Activated B cell treated with CpG ODN at 0.5 μM for 24 hours (primary cell): ENCODE data around the gene GPC1. TPM values are rescaled to one million over a fixed set of nuclear protein-coding genes. Genes with fewer than 3 reads are reported as not detected.

Experiments
- ATAC-seq: fragments of 200-7000 bp; cut with Tn5 transposase; one replicate; pipeline ENCODE4 v1.10.0; 2021; ENCODE audit warnings: low read depth, mild to moderate bottlenecking, moderate library complexity
- CTCF ChIA-PET: fragments of 350-600 bp; sonication (Branson Sonifier 250); formaldehyde crosslinking; loops from one replicate; lab custom pipeline; 2021; ENCODE audit warnings: antibody characterized with exemption; lab: Charles Lee
- POLR2A ChIA-PET: fragments of 350-600 bp; sonication (Branson Sonifier 250); formaldehyde crosslinking; loops from one replicate; lab custom pipeline; 2021; ENCODE audit warnings: antibody characterized with exemption; lab: Charles Lee
- DNase-seq: peaks from one replicate; pipeline ENCODE4 v3.0.0; 2022
- H3K27ac Mint-ChIP-seq: one replicate; pipeline ENCODE4 v1.8.0; 2020; ENCODE audit warnings: mixed read lengths
- H3K27me3 Mint-ChIP-seq: one replicate; pipeline ENCODE4 v1.8.0; 2021; ENCODE audit warnings: mixed read lengths
- H3K36me3 Mint-ChIP-seq: one replicate; pipeline ENCODE4 v1.8.0; 2021; ENCODE audit warnings: low read depth, mixed read lengths
- H3K4me1 Mint-ChIP-seq: one replicate; pipeline ENCODE4 v1.8.0; 2021; ENCODE audit warnings: mixed read lengths
- H3K4me3 Mint-ChIP-seq: one replicate; pipeline ENCODE4 v1.8.0; 2020; ENCODE audit warnings: mild to moderate bottlenecking, mixed read lengths
- H3K9me3 Mint-ChIP-seq: one replicate; pipeline ENCODE4 v1.8.0; 2020; ENCODE audit warnings: mixed read lengths
- intact Hi-C: fragments of 100-400 bp; cut with micrococcal nuclease; formaldehyde crosslinking; loops from one replicate; pipeline ENCODE4 v1.15.1; 2024
- total RNA-seq: library from RNA; stranded (reverse); gene quantifications from 2 replicates; pipeline ENCODE4 v1.2.3, GENCODE V29; 2022
- TF ChIP-seq, protein P1 (sequence below): fragments of 200-600 bp; IDR thresholded peaks from one replicate; pipeline ENCODE4 v1.8.0; 2022; ENCODE audit warnings: antibody characterized with exemption, mild to moderate bottlenecking

GPC1 gene
- total RNA-seq, 1 donor from 2014 or later = 1.9 TPM

DNA sequence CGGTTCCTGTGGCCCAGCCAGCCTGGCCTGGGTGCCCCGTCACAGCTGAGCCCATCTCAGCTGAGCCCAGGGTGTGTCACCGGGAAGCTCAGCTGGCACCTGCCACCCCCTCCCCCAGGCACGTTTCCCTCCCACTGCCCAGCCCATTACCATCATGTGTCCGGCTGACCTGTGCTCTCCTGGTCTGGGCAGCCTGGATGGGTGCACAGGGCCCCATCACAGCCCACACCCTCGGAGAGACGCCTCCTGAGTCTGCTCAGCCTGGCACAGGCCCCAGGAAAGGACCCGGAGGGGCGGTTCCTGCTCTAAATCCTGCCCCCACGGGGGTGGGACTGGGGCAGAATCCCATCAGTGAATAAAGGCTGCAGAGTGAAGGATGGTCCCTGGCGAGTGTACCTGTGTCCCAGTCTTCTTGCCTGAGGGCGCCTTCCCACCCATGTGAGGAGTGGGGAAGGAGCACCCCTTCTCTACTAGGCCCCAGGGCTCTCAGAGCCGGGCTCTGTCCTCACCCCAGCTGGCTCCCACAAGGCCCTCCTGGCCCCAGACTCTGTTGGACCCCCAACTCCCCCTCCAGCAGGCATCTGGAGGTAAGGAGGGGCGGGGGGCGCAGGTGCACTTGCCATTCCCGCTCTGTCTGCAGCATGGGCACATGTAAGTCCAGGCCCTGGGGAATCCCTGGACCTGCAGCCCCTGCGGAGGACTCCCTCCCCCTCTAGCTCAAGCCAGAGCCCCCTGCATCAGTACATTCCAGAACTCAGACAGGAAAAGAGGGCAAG, 21.2 kb downstream of the GPC1 start:
- ATAC-seq = no peak
- H3K4me1 Mint-ChIP-seq = peaks cover 15% of the 10 kb centered on the region
- no peaks in the 10 kb centered on the region for H3K36me3 Mint-ChIP-seq
- CTCF ChIA-PET = no interaction called here
- DNase-seq = no peak
- intact Hi-C loops = no loop called here
- POLR2A ChIA-PET = no interaction called here
- H3K4me3 Mint-ChIP-seq = no peak overlapping the region
- no peak overlapping the region for H3K27ac Mint-ChIP-seq
- H3K9me3 Mint-ChIP-seq = no peaks in the 10 kb centered on the region
- H3K27me3 Mint-ChIP-seq = peaks cover 26% of the 10 kb centered on the region
- TF ChIP-seq, protein P1, sequence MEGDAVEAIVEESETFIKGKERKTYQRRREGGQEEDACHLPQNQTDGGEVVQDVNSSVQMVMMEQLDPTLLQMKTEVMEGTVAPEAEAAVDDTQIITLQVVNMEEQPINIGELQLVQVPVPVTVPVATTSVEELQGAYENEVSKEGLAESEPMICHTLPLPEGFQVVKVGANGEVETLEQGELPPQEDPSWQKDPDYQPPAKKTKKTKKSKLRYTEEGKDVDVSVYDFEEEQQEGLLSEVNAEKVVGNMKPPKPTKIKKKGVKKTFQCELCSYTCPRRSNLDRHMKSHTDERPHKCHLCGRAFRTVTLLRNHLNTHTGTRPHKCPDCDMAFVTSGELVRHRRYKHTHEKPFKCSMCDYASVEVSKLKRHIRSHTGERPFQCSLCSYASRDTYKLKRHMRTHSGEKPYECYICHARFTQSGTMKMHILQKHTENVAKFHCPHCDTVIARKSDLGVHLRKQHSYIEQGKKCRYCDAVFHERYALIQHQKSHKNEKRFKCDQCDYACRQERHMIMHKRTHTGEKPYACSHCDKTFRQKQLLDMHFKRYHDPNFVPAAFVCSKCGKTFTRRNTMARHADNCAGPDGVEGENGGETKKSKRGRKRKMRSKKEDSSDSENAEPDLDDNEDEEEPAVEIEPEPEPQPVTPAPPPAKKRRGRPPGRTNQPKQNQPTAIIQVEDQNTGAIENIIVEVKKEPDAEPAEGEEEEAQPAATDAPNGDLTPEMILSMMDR = no peak

DNA sequence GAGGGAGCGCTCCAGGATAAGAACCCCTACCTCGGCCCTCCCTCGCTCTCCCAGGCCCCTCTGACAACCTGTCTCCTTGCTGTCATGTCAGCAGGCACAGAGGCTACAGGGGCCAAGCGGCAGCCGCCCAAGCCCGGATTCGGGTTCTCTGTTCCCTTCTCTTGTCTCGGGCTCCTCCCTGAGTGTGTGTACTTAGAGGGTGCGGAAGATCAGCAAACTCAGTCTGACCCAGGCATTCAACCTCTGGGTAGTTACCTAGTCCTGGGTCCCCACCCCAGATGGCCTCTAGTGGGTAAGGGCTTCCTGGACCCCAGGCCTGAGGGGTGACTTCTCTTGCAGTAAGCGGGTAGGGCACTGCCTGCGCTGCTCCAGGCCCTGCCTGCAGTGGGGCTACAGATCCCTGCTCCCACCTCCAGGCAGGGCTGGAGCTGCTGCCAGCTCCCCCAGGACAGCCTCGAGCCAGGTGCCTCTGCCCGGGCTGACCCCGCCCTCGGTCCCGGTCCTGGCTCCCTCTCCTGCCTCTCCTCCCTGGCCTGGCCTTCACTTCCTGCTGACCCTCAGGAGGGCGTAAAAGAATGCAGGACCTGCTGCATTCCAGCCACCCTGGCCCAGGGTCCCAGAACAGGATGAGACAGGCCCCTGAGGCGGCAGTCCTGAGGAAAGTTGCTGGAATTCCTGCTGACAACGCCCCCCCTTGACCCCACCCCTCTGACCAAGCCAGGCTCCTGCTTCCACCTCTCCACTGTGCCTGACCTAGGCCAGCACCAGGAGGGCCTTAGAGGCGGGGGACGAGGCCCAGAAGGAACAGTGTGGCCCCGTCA, 22.0 kb downstream of the GPC1 start:
- peaks cover 10% of the 10 kb centered on the region for H3K4me1 Mint-ChIP-seq
- POLR2A ChIA-PET = no interaction called here
- ATAC-seq = no peak
- CTCF ChIA-PET = no interaction called here
- TF ChIP-seq, protein P1 = no peak
- H3K27me3 Mint-ChIP-seq = peaks cover 21% of the 10 kb centered on the region
- no peaks in the 10 kb centered on the region for H3K9me3 Mint-ChIP-seq
- no peak overlapping the region for H3K4me3 Mint-ChIP-seq
- DNase-seq = no peak
- intact Hi-C loops = no loop called here
- no peak overlapping the region for H3K27ac Mint-ChIP-seq
- H3K36me3 Mint-ChIP-seq = no peaks in the 10 kb centered on the region

DNA sequence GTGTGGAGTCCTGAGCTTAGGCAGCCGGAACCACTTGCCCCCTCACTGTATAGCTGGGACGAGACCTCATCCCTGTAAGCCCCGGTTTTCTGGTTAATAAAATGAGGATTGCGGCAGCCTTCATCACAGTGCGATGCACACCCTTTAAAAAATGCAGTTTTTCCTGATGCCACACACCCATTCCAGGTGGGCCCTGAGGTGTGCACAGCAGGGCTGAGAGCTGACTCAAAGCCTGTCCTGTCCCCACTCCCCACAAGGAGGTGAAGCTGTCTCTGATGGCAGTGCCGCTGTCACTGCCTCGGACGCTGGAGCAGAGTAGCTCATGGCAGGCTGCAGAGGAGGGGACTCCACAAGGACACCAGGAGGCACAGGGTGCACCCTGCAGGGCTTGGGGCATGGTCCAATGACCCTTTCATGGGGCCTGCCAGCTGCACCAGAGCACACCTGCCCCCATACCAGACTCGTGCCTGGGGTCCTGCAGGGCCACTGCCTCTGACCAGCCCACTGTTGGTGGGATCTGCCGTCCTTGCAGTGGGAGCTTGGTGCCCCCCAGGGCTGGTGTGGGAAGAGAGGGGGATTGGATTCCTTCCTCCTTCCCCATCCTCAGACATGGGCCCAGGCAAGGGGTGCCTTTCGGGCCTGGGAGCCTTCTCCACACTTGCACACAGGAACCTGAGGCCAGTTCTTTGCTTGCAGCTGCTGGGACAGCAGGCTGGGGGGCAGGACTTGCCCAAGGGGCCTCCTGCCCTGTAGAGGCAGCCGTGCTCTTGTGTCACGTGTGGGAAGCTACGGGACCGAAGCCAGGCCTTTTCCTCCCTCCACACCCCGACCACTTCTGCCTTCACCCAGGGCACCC, 22.8 kb downstream of the GPC1 start:
- Mint-ChIP-seq H3K27me3 (peaks cover 21% of the 10 kb centered on the region), H3K27ac (no peak overlapping the region), H3K4me3 (no peak overlapping the region), H3K9me3 (no peaks in the 10 kb centered on the region), H3K36me3 (no peaks in the 10 kb centered on the region), H3K4me1 (peaks cover 10% of the 10 kb centered on the region)
- DNase-seq (no peak), ATAC-seq (no peak)
- TF ChIP-seq, protein P1 = no peak
- ChIA-PET CTCF (no interaction called here), POLR2A (no interaction called here)
- intact Hi-C loops = no loop called here

DNA sequence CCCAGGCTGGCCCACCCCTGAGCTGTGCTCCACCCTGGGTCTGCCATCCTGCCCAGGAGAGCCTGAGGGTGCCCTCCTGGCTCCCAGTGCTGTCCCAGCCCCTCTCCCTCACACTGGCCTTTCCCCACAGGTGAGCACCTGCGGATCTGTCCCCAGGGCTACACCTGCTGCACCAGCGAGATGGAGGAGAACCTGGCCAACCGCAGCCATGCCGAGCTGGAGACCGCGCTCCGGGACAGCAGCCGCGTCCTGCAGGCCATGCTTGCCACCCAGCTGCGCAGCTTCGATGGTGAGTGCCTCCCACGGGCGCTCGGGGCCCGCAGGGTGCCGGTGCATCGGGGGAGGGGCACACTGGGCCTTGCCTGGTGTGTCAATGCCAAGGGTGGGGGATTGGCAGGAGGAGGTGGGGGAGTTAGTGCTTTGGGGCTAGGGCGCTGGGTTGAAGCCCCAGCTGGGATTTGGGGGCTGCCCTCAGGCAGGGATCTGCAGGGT, 23.5 kb downstream of the GPC1 start:
- Mint-ChIP-seq H3K27ac (no peak overlapping the region), H3K36me3 (no peaks in the 10 kb centered on the region), H3K27me3 (peaks cover 20% of the 10 kb centered on the region), H3K4me1 (peaks cover 9% of the 10 kb centered on the region), H3K9me3 (no peaks in the 10 kb centered on the region), H3K4me3 (no peak overlapping the region)
- DNase-seq (no peak), ATAC-seq (no peak)
- TF ChIP-seq, protein P1 = no peak
- ChIA-PET POLR2A (no interaction called here), CTCF (no interaction called here)
- intact Hi-C loops = no loop called here
